ENCODE measurements around the gene TMEM119. TPM values are rescaled to one million over a fixed set of nuclear protein-coding genes. Genes with fewer than 3 reads are reported as not detected.
A peak's percentile ranks its signal among the peaks of the same experiment; 100 is the strongest.
"Not testable (repeated sequence)": the region's sequence is repeated elsewhere in the genome, so short reads cannot be mapped to it uniquely, and the experiment has no call there.

The TMEM119 gene
- total RNA-seq, 1 donor from 2014 or later = 0.36 TPM

- no peaks in the 10 kb centered on the region for H3K9me3 Mint-ChIP-seq (ENCODE audit: unreplicated experiment)
- H3K27me3 Mint-ChIP-seq (ENCODE audit: unreplicated experiment) = peaks cover 9% of the 10 kb centered on the region
Observed at GRCh38 chr12:108633081-108633533, 35.2 kb upstream of the TMEM119 start.

GRCh38 chr12:108631261-108631660 lies 33.4 kb upstream of the TMEM119 start:
- not testable (repeated sequence) for DNase-seq (ENCODE audit: low spot score); H3K9me3 Mint-ChIP-seq (ENCODE audit: unreplicated experiment); H3K36me3 Mint-ChIP-seq (ENCODE audit: low read depth, unreplicated experiment); H3K4me3 Mint-ChIP-seq (ENCODE audit: unreplicated experiment)
- H3K27ac Mint-ChIP-seq (ENCODE audit: unreplicated experiment) = peak overlapping the region; percentile 36
- H3K27me3 Mint-ChIP-seq (ENCODE audit: unreplicated experiment) = peaks cover 11% of the 10 kb centered on the region
- peaks cover 23% of the 10 kb centered on the region for H3K4me1 Mint-ChIP-seq (ENCODE audit: unreplicated experiment)

More at GRCh38 chr12:108633081-108633533, 35.2 kb upstream of the TMEM119 start:
- DNase-seq (ENCODE audit: low spot score) = no peak
- Mint-ChIP-seq H3K4me1 (ENCODE audit: unreplicated experiment) (peaks cover 27% of the 10 kb centered on the region), H3K4me3 (ENCODE audit: unreplicated experiment) (no peak overlapping the region), H3K36me3 (ENCODE audit: low read depth, unreplicated experiment) (no peaks in the 10 kb centered on the region), H3K27ac (ENCODE audit: unreplicated experiment) (peak overlapping the region; percentile 61)
- no peak for TF ChIP-seq CTCF (IDR thresholded peaks at IDR 0.05; ENCODE audit: unreplicated experiment)

- H3K4me3 Mint-ChIP-seq (ENCODE audit: unreplicated experiment) = no peak overlapping the region
- no peak for DNase-seq (ENCODE audit: low spot score)
- peaks cover 23% of the 10 kb centered on the region for H3K4me1 Mint-ChIP-seq (ENCODE audit: unreplicated experiment)
- H3K27ac Mint-ChIP-seq (ENCODE audit: unreplicated experiment) = peak overlapping the region; percentile 36
- no peaks in the 10 kb centered on the region for H3K36me3 Mint-ChIP-seq (ENCODE audit: low read depth, unreplicated experiment)
- no peak for TF ChIP-seq CTCF (IDR thresholded peaks at IDR 0.05; ENCODE audit: unreplicated experiment)
- H3K27me3 Mint-ChIP-seq (ENCODE audit: unreplicated experiment) = peaks cover 9% of the 10 kb centered on the region
- no peaks in the 10 kb centered on the region for H3K9me3 Mint-ChIP-seq (ENCODE audit: unreplicated experiment)
Observed at GRCh38 chr12:108630481-108631207, 32.8 kb upstream of the TMEM119 start.

GRCh38 chr12:108629824-108630476 lies 32.1 kb upstream of the TMEM119 start:
- TF ChIP-seq CTCF (IDR thresholded peaks at IDR 0.05; ENCODE audit: unreplicated experiment) = no peak
- Mint-ChIP-seq H3K36me3 (ENCODE audit: low read depth, unreplicated experiment) (no peaks in the 10 kb centered on the region), H3K27ac (ENCODE audit: unreplicated experiment) (peak overlapping the region; percentile 22), H3K9me3 (ENCODE audit: unreplicated experiment) (no peaks in the 10 kb centered on the region), H3K27me3 (ENCODE audit: unreplicated experiment) (peaks cover 9% of the 10 kb centered on the region), H3K4me3 (ENCODE audit: unreplicated experiment) (no peak overlapping the region), H3K4me1 (ENCODE audit: unreplicated experiment) (peaks cover 23% of the 10 kb centered on the region)
- no peak for DNase-seq (ENCODE audit: low spot score)

- Mint-ChIP-seq H3K4me3 (ENCODE audit: unreplicated experiment) (no peak overlapping the region), H3K27ac (ENCODE audit: unreplicated experiment) (no peak overlapping the region), H3K9me3 (ENCODE audit: unreplicated experiment) (no peaks in the 10 kb centered on the region), H3K27me3 (ENCODE audit: unreplicated experiment) (peaks cover 7% of the 10 kb centered on the region), H3K4me1 (ENCODE audit: unreplicated experiment) (peaks cover 23% of the 10 kb centered on the region), H3K36me3 (ENCODE audit: low read depth, unreplicated experiment) (no peaks in the 10 kb centered on the region)
- DNase-seq (ENCODE audit: low spot score) = no peak
- no peak for TF ChIP-seq CTCF (IDR thresholded peaks at IDR 0.05; ENCODE audit: unreplicated experiment)
Observed at GRCh38 chr12:108629151-108629550, 31.3 kb upstream of the TMEM119 start.
